Spinal cord (tissue), 10 donors: ENCODE measurements around the gene MYO1D. TPM values are rescaled to one million over a fixed set of nuclear protein-coding genes. Genes with fewer than 3 reads are reported as not detected.

Source experiments
- DNase-seq, 6 donors: peaks; one replicate each; pipeline versions ENCODE4 v3.0.0 to v3.0.0-alpha.2; 2013 to 2015; ENCODE audit warnings: low spot score in 6 of 6, low read depth in 4 of 6
- H3K27ac ChIP-seq: one replicate; pipeline ENCODE4 v1.5.1; 2013; ENCODE audit warnings: low read depth, low read length, control low read depth
- H3K27me3 ChIP-seq: one replicate; pipeline ENCODE4 v1.6.1; 2013; ENCODE audit warnings: low read length; ENCODE audit not compliant: control insufficient read depth, insufficient read depth
- H3K36me3 ChIP-seq: one replicate; pipeline ENCODE4 v1.6.1; 2013; ENCODE audit warnings: low read length; ENCODE audit not compliant: control insufficient read depth, insufficient read depth
- H3K4me1 ChIP-seq: one replicate; pipeline ENCODE4 v1.6.1; 2013; ENCODE audit warnings: low read length; ENCODE audit not compliant: control insufficient read depth, insufficient read depth
- H3K4me3 ChIP-seq: one replicate; pipeline ENCODE4 v1.5.1; 2013; ENCODE audit warnings: low read depth, low read length, control low read depth
- H3K9me3 ChIP-seq: one replicate; pipeline ENCODE4 v1.6.1; 2013; ENCODE audit warnings: low read length; ENCODE audit not compliant: control insufficient read depth, insufficient read depth
- WGBS: methylation state at CpG from one replicate; pipeline ENCODE4 v1.1.5; 2013; ENCODE audit warnings: missing lambda C conversion rate; ENCODE audit not compliant: insufficient coverage; 5-methylcytosine and 5-hydroxymethylcytosine counted together
- polyA plus RNA-seq, 2 donors: library from polyadenylated mRNA; unstranded; fragments of 120-200 nt; gene quantifications; one replicate each; pipeline ENCODE4 v1.2.1, GENCODE V29; 2013; ENCODE audit not compliant: insufficient read length in 2 of 2
- total RNA-seq, 2 donors: library from RNA; depleted of rRNA in 1 of 2; stranded (reverse); fragments of 120-200 nt in 1 of 2; fragments of >200 nt in 1 of 2; gene quantifications; one replicate each; pipeline versions ENCODE4 v1.2.3 to v1.2.4, GENCODE V29; 2013 to 2014
- donor health status: healthy.

The MYO1D gene
- total and polyA plus RNA-seq, 4 donors: 5.0 to 29.1 (median 9.2) TPM

- Histone ChIP-seq H3K4me3 (no peak overlapping the region), H3K9me3 (no peaks in the 10 kb centered on the region), H3K4me1 (peaks cover 16% of the 10 kb centered on the region), H3K27me3 (no peaks in the 10 kb centered on the region), H3K36me3 (peaks cover 70% of the 10 kb centered on the region), H3K27ac (no peak overlapping the region)
- DNase-seq: no peak
- WGBS: 93% methylated on average over 4 of the region's 5 CpGs
These were observed 397.8 kb downstream of the MYO1D start for GRCh38 chr17:32479074-32479617.

- Histone ChIP-seq H3K36me3 (peaks cover 81% of the 10 kb centered on the region), H3K27me3 (no peaks in the 10 kb centered on the region), H3K4me1 (no peaks in the 10 kb centered on the region), H3K27ac (no peak overlapping the region), H3K9me3 (no peaks in the 10 kb centered on the region), H3K4me3 (no peak overlapping the region)
- no peak for DNase-seq
- WGBS: 94% methylated on average over 7 of the region's 8 CpGs
These were observed 399.7 kb downstream of the MYO1D start for GRCh38 chr17:32477220-32477619.

- Histone ChIP-seq H3K9me3 (no peaks in the 10 kb centered on the region), H3K4me3 (no peak overlapping the region), H3K27me3 (no peaks in the 10 kb centered on the region), H3K36me3 (peaks cover 83% of the 10 kb centered on the region), H3K4me1 (no peaks in the 10 kb centered on the region), H3K27ac (no peak overlapping the region)
- no peak for DNase-seq
- 80% methylated on average over 1 of the region's 3 CpGs for WGBS
These were observed 401.7 kb downstream of the MYO1D start for GRCh38 chr17:32475258-32475657.

GRCh38 chr17:32471652-32472051 lies 405.3 kb downstream of the MYO1D start:
- Histone ChIP-seq H3K27me3 (no peaks in the 10 kb centered on the region), H3K36me3 (peaks cover 75% of the 10 kb centered on the region), H3K4me3 (no peak overlapping the region), H3K4me1 (no peaks in the 10 kb centered on the region), H3K27ac (no peak overlapping the region), H3K9me3 (no peaks in the 10 kb centered on the region)
- DNase-seq: no peak
- 94% methylated on average over 3 of the region's 4 CpGs for WGBS

- no peak for DNase-seq
- H3K9me3 ChIP-seq: no peaks in the 10 kb centered on the region
- 100% methylated on average over 2 of the region's 6 CpGs for whole genome bisulfite sequencing
These were observed 406.3 kb downstream of the MYO1D start for GRCh38 chr17:32470405-32471167.

GRCh38 chr17:32467949-32468348 lies 409.0 kb downstream of the MYO1D start:
- Histone ChIP-seq H3K36me3 (peaks cover 52% of the 10 kb centered on the region), H3K9me3 (no peaks in the 10 kb centered on the region), H3K4me1 (no peaks in the 10 kb centered on the region), H3K4me3 (no peak overlapping the region), H3K27me3 (no peaks in the 10 kb centered on the region), H3K27ac (no peak overlapping the region)
- WGBS: no CpG with 5 or more reads among the region's 7 CpGs
- no peak for DNase-seq

More at GRCh38 chr17:32470405-32471167, 406.3 kb downstream of the MYO1D start:
- Histone ChIP-seq H3K36me3 (peaks cover 70% of the 10 kb centered on the region), H3K27me3 (no peaks in the 10 kb centered on the region), H3K27ac (no peak overlapping the region), H3K4me1 (no peaks in the 10 kb centered on the region), H3K4me3 (no peak overlapping the region)

- H3K4me3 ChIP-seq: no peak overlapping the region
- no peak overlapping the region for H3K27ac ChIP-seq
- no peaks in the 10 kb centered on the region for H3K27me3 ChIP-seq
- no peaks in the 10 kb centered on the region for H3K9me3 ChIP-seq
- no peaks in the 10 kb centered on the region for H3K4me1 ChIP-seq
- DNase-seq: no peak
- no CpG with 5 or more reads among the region's 1 CpG for WGBS
- peaks cover 47% of the 10 kb centered on the region for H3K36me3 ChIP-seq
These were observed 412.6 kb downstream of the MYO1D start for GRCh38 chr17:32464374-32464773.

GRCh38 chr17:32463304-32463703 lies 413.6 kb downstream of the MYO1D start:
- Histone ChIP-seq H3K36me3 (peaks cover 50% of the 10 kb centered on the region), H3K9me3 (no peaks in the 10 kb centered on the region), H3K27ac (no peak overlapping the region), H3K4me1 (no peaks in the 10 kb centered on the region), H3K4me3 (no peak overlapping the region), H3K27me3 (no peaks in the 10 kb centered on the region)
- DNase-seq: no peak
- no CpG with 5 or more reads among the region's 3 CpGs for WGBS

GRCh38 chr17:32461853-32462617 lies 414.9 kb downstream of the MYO1D start:
- no peak overlapping the region for H3K27ac ChIP-seq
- DNase-seq: peak in 2 of 6 donors; percentile 69 to 86
- no CpG with 5 or more reads among the region's 1 CpG for WGBS
- H3K4me3 ChIP-seq: no peak overlapping the region
- peaks cover 48% of the 10 kb centered on the region for H3K36me3 ChIP-seq
- H3K9me3 ChIP-seq: no peaks in the 10 kb centered on the region
- no peaks in the 10 kb centered on the region for H3K27me3 ChIP-seq
- no peaks in the 10 kb centered on the region for H3K4me1 ChIP-seq
